PC-3 (cell line): ENCODE data around the gene BRF1.

Experiments used
- CTCF ChIP-seq: fragments of 300-600 bp; sonication (generic); conservative IDR thresholded peaks from 2 replicates; pipeline ENCODE4 v1.5.1; 2017; ENCODE audit warnings: antibody characterized with exemption, low read depth, mild to moderate bottlenecking, low read length
- EZH2 ChIP-seq: fragments of 300-600 bp; sonication (generic); IDR thresholded peaks from one replicate; pipeline ENCODE4 v1.6.1; 2017; ENCODE audit warnings: antibody characterized with exemption, mild to moderate bottlenecking, low read length; ENCODE audit not compliant: unreplicated experiment
- EZH2phosphoT487 ChIP-seq: fragments of 300-600 bp; sonication (generic); IDR thresholded peaks from 2 replicates; pipeline ENCODE4 v1.6.1; 2018; ENCODE audit warnings: mild to moderate bottlenecking, antibody characterized with exemption, low read length, borderline replicate concordance

DNA sequence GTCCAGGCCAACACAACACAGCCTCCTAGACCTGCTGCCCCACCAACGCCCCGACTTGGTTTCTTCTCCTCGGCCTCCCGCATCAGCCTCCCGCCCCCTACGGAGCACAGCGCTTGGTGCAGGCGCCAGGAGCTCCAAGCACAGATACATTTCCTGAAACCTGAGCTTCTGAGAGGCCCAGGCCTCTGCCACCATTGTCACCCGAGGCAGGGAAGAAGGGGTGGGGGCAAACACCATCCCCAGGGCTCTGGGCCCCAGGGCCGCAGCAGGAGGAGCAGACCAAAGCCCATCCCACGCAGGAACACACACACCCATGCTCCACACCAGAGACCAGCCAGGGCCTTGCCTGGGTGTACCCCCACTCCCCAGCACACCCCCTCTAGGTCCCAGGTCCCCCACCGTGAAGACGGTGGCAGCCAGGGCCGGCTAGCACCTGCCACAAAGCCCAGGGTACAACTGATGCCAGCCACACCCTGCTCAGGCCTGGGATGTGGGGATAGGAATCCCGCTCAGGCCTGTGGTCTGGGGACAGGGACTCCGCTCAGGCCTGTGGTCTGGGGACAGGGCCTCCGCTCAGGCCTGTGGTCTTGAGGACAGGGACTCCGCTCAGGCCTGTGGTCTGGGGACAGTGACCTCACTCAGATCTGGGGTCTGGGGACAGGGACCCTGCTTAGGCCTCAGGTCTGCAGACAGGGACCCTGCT, 137.6 kb downstream of the BRF1 start:
- TF ChIP-seq CTCF (no peak), EZH2 (no peak), EZH2phosphoT487 (no peak)
